A549 treated with ZK216348 at 1 μM for 4 hours (cell line): ENCODE measurements around the gene PTH2R. TPM values are rescaled to one million over a fixed set of nuclear protein-coding genes. Genes with fewer than 3 reads are reported as not detected.

Experiments
- total RNA-seq: library from RNA; stranded (reverse); fragments of 200-300 nt; extraction: Qiagen RNA extraction; gene quantifications from 5 replicates; pipeline ENCODE4 v1.2.3, GENCODE V29; 2022; ENCODE audit warnings: low read depth

PTH2R gene
- not detected in 5 replicates for total RNA-seq

GRCh38 chr2:208406474-208407451 lies at the start of gene PTH2R:
Gene PTH2R (plus strand): TSS chr2:208406792. CDS start chr2:208407044, 252 bp downstream.

Other genes starting within 250 kb of the PTH2R start
- gene CRYGA, start 243.2 kb upstream of the PTH2R start, total RNA-seq: not detected in 5 replicates
- gene C2orf80, start 216.8 kb upstream of the PTH2R start, total RNA-seq: not detected in 5 replicates
- 76.4 to 89.5 TPM (median 83.4 TPM) in 5 replicates for gene IDH1, start 151.7 kb upstream of the PTH2R start, total RNA-seq
- gene PIKFYVE, start 140.5 kb upstream of the PTH2R start, total RNA-seq: 3.5 to 8.9 TPM (median 6.8 TPM) in 5 replicates